NCI-H82 (cell line): ENCODE results near the gene SOX6.
A peak's percentile ranks its signal among the peaks of the same experiment; 100 is the strongest.
"Not testable (repeated sequence)": the region's sequence is repeated elsewhere in the genome, so short reads cannot be mapped to it uniquely, and the experiment has no call there.

ENCODE experiments used
- DNase-seq: peaks from one replicate; lab custom pipeline; 2025; lab: John Stamatoyannopoulos, UW

SOX6 gene

DNA sequence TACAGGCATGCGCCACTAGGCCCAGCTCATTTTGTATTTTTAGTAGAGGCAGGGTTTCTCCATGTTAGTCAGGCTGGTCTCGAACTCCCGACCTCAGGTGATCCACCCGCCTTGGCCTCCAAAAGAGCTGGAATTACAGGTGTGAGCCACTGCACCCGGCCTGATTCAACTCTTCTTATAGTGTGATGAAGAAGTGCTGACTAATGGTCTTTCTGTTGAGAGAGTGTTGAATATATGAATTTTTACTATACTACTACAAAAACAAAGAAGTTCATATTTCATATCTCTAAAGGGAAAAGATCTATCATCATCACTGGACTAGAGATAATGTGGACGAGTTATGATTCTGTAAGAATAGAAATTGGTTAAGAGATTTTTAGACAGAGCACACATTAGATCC is 320.1 kb downstream of the SOX6 start:
- DNase-seq = no peak

DNA sequence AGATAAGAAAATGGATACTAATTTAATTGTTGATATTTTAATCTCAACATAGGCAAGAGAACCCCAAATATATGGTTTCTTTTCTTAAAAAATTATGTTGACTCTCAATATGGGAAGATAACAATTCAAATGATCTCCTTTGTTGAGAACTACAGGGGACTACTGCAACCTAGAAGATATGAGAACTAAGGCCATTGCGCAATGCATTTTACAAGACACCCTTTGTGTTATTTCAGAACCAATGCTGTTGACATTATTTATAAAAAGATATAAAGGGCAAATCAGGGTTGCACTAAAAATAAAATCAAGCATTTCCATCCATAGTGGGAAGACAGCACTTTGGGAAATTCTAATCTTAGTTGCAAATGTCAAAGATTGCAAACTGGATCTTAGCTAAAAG is 322.3 kb downstream of the SOX6 start:
- no peak for DNase-seq

GRCh38 chr11:16032974-16033373 is 323.4 kb downstream of the SOX6 start:
- DNase-seq = no peak

DNA sequence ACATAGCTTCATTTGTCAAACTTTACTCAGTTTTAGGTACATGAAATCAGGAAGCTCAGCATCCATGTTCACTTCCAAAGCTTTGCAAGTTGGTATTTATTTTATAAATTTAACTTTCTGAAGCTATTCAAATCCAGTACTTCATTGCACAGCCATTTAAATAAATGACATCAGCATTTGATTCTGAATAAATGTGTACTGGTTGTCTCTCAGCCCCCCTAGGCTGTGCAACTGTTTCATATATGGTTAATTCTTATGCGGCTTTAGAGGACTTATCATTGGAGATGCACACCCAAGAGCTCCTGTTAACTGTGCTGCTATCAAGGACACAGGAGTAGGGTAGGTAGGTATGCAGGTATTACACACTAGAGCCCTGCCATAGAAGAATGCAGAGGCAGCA is 325.1 kb downstream of the SOX6 start:
- no peak for DNase-seq

DNA sequence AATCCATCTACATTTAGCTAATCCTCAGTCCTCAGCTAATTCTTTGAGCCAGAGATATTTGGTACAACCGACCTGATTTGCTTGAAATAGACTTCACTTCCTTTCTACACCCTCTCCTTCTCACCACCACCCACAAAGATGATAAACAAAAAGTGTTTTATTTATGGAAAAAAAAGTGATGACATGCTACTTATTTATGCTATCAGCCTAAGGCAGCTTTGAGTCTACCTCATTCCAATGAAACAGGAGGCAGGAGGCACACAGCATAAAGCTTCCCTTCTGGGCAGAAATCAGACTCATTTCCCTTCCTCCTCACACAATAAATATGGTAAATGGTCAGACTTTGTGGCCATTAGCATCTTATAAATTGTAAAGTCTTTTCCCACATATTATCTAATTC is 325.7 kb downstream of the SOX6 start:
- DNase-seq = peak; percentile 29

GRCh38 chr11:16029151-16029550 is 327.2 kb downstream of the SOX6 start:
- DNase-seq = not testable (repeated sequence)

DNA sequence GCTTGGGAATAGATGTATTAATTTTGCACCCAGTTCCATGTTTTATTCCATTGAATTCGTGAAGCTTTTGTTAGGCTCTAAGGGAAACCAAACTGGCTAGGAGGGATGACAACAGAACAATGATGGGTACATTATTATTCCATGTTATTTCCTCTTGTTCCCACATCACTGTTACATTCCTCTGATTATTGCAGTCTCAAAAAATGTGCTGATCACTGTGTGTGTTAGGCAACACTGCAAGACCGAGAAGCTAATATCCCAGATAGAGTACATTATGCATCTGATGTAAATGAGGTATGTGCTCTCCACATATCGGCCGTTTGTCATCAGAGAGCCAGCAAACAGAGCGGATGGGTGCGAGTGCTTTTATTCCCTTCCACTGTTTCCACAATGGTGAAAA is 327.9 kb downstream of the SOX6 start:
- no peak for DNase-seq

DNA sequence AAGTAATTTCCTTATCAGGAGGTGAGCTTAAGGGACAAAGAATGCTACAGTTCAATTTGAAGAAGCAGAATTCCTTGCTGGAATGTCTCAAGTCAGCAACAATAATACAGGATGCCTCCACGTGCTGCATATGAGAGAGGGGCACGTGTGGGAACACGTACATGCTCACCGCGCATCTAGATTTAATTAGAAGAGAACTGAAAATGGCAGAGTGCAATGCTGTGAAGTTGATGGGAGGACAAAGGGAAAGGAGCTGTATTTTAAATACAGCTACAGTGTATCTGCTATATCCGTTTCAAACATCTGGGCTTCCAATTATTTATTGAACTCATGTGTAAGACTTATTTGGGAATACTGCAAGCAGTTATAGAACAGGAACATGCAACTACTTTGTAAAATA is 328.7 kb downstream of the SOX6 start:
- DNase-seq = no peak

DNA sequence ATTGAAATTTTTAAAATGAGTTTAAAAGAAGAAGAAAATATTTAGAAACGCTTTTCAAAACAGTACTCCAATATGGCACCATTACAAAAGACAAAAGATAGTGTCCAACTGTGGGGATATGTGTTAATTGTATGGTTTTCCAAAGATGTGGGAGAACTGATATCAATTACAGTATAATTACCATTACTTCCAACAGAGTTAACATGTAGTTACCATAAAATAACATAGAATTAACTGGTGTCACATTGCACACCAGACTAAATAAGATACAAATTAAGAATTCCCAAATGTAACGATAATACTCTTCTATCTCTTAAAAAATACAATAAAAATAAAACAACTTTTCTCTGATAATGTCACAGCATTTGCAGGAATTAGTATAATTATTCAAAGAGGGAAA is 329.5 kb downstream of the SOX6 start:
- DNase-seq = no peak

DNA sequence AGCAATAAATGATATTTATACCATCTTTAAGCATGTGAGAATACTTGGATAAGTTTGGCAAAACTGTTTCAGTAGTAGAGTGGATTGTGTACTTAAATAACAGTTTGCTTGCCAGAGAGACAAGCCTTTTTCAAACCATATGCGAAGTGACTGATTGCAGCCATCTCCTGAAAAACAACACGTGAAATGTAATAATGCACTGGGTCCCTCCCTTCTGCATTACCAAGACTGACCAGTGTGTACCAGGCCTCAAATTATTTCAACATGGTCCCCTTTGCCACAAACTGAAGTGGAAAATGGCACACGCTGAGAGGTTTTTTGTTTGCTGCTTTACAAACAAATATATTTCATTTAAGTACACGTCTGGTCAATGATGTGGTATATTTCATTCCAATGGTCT is 337.4 kb downstream of the SOX6 start:
- no peak for DNase-seq

- DNase-seq = no peak
Measured at GRCh38 chr11:16016468-16016829, 339.9 kb downstream of the SOX6 start.

GRCh38 chr11:16015741-16016467 is 340.4 kb downstream of the SOX6 start:
- DNase-seq = no peak

DNA sequence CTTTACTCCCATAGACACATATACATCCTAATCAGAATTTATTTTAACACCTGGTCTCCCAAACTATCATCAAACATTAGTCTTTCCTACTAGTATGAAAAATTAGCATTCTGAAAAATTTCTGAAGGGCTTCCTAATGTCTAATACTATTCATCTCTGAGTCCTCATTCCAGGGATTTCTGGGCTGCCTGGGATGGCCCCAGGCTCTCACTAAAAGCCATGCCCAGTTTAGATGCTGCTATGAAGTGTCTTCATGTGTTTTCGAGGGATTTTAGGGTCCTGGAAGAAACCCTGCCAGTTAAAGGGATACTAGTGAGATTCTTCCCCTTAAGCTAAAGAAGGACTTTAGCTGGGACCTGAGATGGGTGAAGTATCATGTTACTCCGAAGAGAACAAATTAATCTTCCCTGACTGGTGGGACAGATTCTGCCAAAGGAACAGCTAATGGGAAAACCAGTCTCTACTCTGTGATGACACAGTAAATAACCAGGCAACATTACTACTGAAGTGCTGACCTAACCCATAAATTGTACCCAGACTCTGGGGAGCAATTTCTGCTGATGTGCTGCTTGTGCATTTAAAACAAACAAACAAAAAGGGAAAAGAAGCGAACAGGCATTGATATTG is 342.6 kb downstream of the SOX6 start:
- peak; percentile 21 for DNase-seq

- no peak for DNase-seq
Measured at GRCh38 chr11:16013242-16013641, 343.1 kb downstream of the SOX6 start.

- peak; percentile 17 for DNase-seq
Measured at GRCh38 chr11:16012125-16012751, 344.1 kb downstream of the SOX6 start.

DNA sequence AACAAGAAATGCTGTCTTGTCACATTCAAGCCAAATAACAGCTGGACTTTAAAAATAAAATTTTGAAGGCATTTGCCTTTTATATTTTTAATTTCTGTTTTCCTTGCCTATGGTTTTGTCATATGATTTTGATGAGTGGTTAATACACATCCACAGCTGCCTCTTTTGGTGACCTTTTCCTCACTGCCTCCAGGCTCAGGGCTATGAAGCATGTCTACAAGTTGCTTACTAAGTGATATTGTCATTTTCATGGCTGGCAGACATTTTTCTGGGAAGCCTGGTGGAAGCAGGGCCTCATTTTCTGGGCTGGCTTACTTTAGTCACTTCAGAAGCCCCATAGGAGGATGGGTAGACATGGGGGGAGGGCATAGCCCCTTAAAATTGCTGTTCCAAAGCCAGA is 344.9 kb downstream of the SOX6 start:
- no peak for DNase-seq

DNA sequence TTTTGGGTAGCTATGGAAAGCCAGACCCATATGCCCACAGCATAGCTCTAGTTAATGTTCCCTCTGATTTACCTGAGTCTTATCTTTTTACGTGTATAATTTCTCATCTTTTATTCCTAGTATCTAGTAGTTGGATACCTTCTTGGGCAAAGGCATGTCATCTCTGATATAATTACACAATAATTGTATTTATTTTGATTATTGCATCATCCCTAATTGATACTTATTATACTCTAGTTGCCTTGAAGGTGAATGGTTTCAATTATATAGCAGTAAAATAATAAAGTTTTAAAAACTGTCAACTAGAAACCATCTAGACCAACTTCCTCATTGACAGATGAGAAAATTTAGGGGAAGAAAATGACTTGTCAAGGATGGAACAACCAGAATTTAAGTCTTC is 347.3 kb downstream of the SOX6 start:
- no peak for DNase-seq

GRCh38 chr11:16007514-16007913 is 348.8 kb downstream of the SOX6 start:
- DNase-seq = no peak

GRCh38 chr11:16002942-16003341 is 353.4 kb downstream of the SOX6 start:
- no peak for DNase-seq

- peak; percentile 82 for DNase-seq
Measured at GRCh38 chr11:16001899-16002426, 354.4 kb downstream of the SOX6 start.

DNA sequence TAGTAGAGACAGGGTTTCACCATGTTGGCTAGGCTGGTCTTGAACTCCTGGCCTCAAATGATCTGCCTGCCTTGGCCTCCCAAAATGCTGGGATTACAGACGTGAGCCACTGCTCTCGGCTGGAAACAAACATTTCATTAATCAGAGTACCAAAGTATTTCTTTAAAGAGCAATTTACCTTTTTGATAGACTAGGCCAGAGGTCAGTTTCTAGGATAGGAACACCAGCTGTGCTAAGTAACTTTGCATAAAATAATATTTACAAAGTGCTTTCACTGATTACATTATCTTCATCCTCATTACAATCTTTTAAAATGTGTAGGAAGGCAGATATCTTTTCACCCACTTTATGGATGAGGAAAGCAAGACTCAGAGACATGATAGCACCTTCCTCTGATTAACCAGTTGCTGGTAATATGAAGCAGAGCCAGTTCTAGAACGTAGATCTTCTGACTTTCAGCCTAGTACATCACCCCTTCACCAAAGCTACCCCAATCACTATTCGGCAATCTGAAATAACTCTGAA is 355.2 kb downstream of the SOX6 start:
- no peak for DNase-seq

DNA sequence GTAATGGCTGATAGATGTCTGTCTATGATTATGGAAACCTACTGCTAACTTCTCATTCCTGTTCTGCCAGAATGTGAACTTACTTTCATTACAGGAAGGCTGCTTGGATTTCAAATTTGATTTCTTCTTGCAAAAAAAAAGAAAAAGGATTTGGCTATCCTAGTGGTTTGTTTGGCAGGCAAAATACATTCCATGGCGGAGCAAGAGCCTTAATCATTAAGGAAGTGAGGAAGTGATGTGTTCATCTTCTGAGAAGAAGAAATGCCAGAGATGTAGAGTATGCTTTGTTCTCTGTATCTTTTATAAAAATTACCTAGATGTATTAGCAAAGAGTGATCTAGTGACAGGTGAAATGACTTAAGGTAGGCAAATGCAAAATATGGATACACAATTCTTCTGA is 356.3 kb downstream of the SOX6 start:
- no peak for DNase-seq

DNA sequence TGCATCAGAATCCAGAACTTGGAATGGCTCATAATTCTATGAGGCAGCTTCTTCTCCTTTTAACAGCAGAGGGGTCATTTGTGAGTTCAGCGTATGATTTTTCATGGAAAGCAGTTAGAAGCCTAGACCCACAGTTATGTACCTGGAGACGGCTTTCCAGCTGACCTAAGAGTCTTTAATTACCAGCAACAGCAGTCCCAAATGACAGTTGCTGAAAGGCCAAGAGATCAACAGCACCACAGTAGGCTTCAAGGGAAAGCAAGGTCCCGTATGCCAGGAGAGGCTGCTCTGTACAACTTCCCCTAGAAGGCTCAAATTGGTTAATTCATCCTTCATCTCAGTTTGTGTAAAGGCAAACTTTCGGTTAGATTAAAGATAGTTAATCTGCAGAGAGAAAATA is 363.0 kb downstream of the SOX6 start:
- DNase-seq = no peak
